ENCODE data around the gene APOBEC3H. TPM values are rescaled to one million over a fixed set of nuclear protein-coding genes. Genes with fewer than 3 reads are reported as not detected.

The APOBEC3H gene
- total RNA-seq, 4 donors from 2014 or later = 0.39 TPM; not detected in 3

- Histone ChIP-seq H3K27ac (replicated peaks in 1 of 4) (peak overlapping the region in 3 of 4 donors; percentile 38 to 44 (median 40)), H3K27me3 (no peaks in the 10 kb centered on the region), H3K4me1 (peaks cover 16 to 52% (median 40%) of the 10 kb centered on the region in 4 donors), H3K36me3 (peaks cover 21 to 58% (median 28%) of the 10 kb centered on the region in 4 donors), H3K4me3 (no peak overlapping the region), H3K9me3 (no peaks in the 10 kb centered on the region)
- 51% methylated on average over 16 of the region's 24 CpGs for WGBS
- TF ChIP-seq CTCF (IDR thresholded peaks at IDR 0.05) = no peak
- no peak for TF ChIP-seq POLR2AphosphoS5 (IDR thresholded peaks at IDR 0.05)
- no peak for TF ChIP-seq EP300 (IDR thresholded peaks at IDR 0.05)
- no peak for TF ChIP-seq POLR2A (IDR thresholded peaks at IDR 0.05; ENCODE audit: low read depth)
- intact Hi-C loops (cut with DNase I) = no loop called here
- no peak for DNase-seq (ENCODE audit: extremely low spot score)
These were observed 34.1 kb downstream of the APOBEC3H start for GRCh38 chr22:39130892-39131855.

- TF ChIP-seq CTCF (IDR thresholded peaks at IDR 0.05) (no peak), EP300 (IDR thresholded peaks at IDR 0.05) (no peak), POLR2A (IDR thresholded peaks at IDR 0.05; ENCODE audit: low read depth) (no peak), POLR2AphosphoS5 (IDR thresholded peaks at IDR 0.05) (no peak)
- Histone ChIP-seq H3K9me3 (no peaks in the 10 kb centered on the region), H3K4me3 (no peak overlapping the region), H3K27ac (replicated peaks in 1 of 4) (no peak overlapping the region), H3K36me3 (peaks cover 21 to 68% (median 28%) of the 10 kb centered on the region in 4 donors), H3K4me1 (peaks cover 16 to 52% (median 40%) of the 10 kb centered on the region in 4 donors), H3K27me3 (no peaks in the 10 kb centered on the region)
- 81% methylated on average over 5 of the region's 6 CpGs for WGBS
- intact Hi-C loops (cut with DNase I) = no loop called here
- no peak for DNase-seq (ENCODE audit: extremely low spot score)
These were observed 35.2 kb downstream of the APOBEC3H start for GRCh38 chr22:39132281-39132680.

- DNase-seq (ENCODE audit: extremely low spot score) = no peak
- intact Hi-C loops (cut with DNase I) = no loop called here
- Histone ChIP-seq H3K36me3 (peaks cover 21 to 75% (median 29%) of the 10 kb centered on the region in 4 donors), H3K27ac (replicated peaks in 1 of 4) (no peak overlapping the region), H3K4me1 (peaks cover 16 to 52% (median 40%) of the 10 kb centered on the region in 4 donors), H3K27me3 (no peaks in the 10 kb centered on the region), H3K4me3 (no peak overlapping the region), H3K9me3 (no peaks in the 10 kb centered on the region)
- TF ChIP-seq POLR2AphosphoS5 (IDR thresholded peaks at IDR 0.05) (no peak), POLR2A (IDR thresholded peaks at IDR 0.05; ENCODE audit: low read depth) (no peak), CTCF (IDR thresholded peaks at IDR 0.05) (no peak), EP300 (IDR thresholded peaks at IDR 0.05) (no peak)
- 87% methylated on average over 17 of the region's 22 CpGs for WGBS
These were observed 36.0 kb downstream of the APOBEC3H start for GRCh38 chr22:39132871-39133524.

GRCh38 chr22:39133871-39134270 is 36.8 kb downstream of the APOBEC3H start:
- H3K27ac ChIP-seq (replicated peaks in 1 of 4) = no peak overlapping the region
- H3K27me3 ChIP-seq = no peaks in the 10 kb centered on the region
- DNase-seq (ENCODE audit: extremely low spot score) = no peak
- H3K4me1 ChIP-seq = peaks cover 16 to 52% (median 40%) of the 10 kb centered on the region in 4 donors
- TF ChIP-seq POLR2AphosphoS5 (IDR thresholded peaks at IDR 0.05) (no peak), EP300 (IDR thresholded peaks at IDR 0.05) (no peak), POLR2A (IDR thresholded peaks at IDR 0.05; ENCODE audit: low read depth) (no peak), CTCF (IDR thresholded peaks at IDR 0.05) (no peak)
- 88% methylated on average over 17 of the region's 17 CpGs for WGBS
- no peaks in the 10 kb centered on the region for H3K9me3 ChIP-seq
- intact Hi-C loops (cut with DNase I) = no loop called here
- H3K36me3 ChIP-seq = peaks cover 26 to 77% (median 37%) of the 10 kb centered on the region in 4 donors
- H3K4me3 ChIP-seq = no peak overlapping the region

Data from esophagus muscularis mucosa (tissue), 4 donors.